MG63 (cell line): ENCODE measurements around the gene KRCC1. TPM values are rescaled to one million over a fixed set of nuclear protein-coding genes. Genes with fewer than 3 reads are reported as not detected.

Source experiments
- DNase-seq: peaks from one replicate; pipeline ENCODE4 v3.0.0-alpha.2; 2020
- H3K27me3 ChIP-seq: fragments of 250-450 bp; sonication (Bioruptor Pico); 2 replicates; pipeline ENCODE4 v1.5.1; 2020; ENCODE audit warnings: mild to moderate bottlenecking, moderate library complexity
- H3K36me3 ChIP-seq: fragments of 250-450 bp; sonication (Bioruptor Pico); 2 replicates; pipeline ENCODE4 v1.5.1; 2020; ENCODE audit warnings: mild to moderate bottlenecking, moderate library complexity
- H3K4me3 ChIP-seq: fragments of 250-450 bp; sonication (Bioruptor Pico); 2 replicates; pipeline ENCODE4 v1.5.1; 2020; ENCODE audit warnings: mild to moderate bottlenecking, moderate library complexity
- H3K9me3 ChIP-seq: fragments of 250-450 bp; sonication (Bioruptor Pico); 2 replicates; pipeline ENCODE4 v1.5.1; 2020; ENCODE audit warnings: mild to moderate bottlenecking, moderate library complexity
- total RNA-seq: library from RNA; depleted of rRNA; stranded (reverse); fragments of >200 nt; shearing (Covaris generic); gene quantifications from 2 replicates; pipeline ENCODE4 v1.2.3, GENCODE V29; 2014; ENCODE audit warnings: low replicate concordance

KRCC1 gene
- total RNA-seq, 1 experiment from 2014 or later = 23.5 TPM

DNA sequence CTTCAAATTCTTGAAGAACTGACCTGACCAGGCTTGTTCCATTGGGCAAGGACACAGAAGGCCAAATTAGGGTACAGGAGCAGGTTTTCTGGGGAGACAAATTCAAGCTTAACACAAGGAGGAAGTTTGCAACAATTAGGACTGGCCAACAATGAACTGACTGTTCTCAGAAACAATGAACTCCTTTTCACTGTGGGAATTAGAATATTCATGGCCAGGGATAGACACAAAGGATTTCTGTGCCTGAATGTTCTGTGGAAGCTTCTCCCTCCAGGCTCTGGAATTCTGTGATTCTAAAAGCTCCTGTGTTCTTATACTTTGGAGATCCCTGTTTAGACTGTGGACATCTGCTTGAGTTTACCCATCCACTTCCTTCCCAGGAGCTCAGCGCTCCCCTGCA lies 27.2 kb upstream of the KRCC1 start:
- H3K4me3 ChIP-seq = no peak overlapping the region
- H3K36me3 ChIP-seq = no peaks in the 10 kb centered on the region
- H3K9me3 ChIP-seq = no peaks in the 10 kb centered on the region
- DNase-seq = no peak
- no peaks in the 10 kb centered on the region for H3K27me3 ChIP-seq

DNA sequence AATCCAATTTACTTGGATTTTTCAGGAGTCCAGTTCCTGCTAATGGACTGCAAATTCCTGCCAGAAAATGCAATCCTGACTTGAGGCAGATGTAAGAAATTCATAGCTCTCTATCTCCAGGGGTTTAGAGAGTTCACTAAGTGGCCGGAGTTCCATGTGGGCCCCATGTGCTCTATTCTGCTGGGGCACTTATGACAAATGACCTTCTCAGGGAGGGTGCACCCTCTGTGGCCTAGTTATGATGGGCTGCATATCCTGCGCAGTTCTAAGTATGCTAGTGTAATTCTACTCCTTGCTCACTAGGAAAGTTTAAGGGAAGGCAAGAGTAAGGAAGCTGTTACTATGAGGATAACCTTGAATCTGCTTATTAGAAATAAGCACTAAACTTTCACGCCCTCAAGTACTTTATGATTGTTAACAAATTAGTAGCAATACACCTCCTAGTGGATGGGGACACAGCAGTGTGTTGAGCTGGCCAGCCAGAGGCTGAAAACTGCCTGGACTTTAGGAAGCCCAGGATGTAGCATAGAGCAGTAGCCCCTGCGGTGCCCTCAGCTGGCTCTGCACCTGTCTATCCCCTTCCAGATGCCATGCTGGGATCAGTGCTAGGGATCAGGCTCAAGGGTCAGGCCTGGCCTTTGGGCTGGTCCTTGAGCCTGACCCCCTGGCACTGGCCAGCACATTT lies 26.5 kb upstream of the KRCC1 start:
- Histone ChIP-seq H3K27me3 (no peaks in the 10 kb centered on the region), H3K9me3 (no peaks in the 10 kb centered on the region), H3K36me3 (no peaks in the 10 kb centered on the region), H3K4me3 (no peak overlapping the region)
- no peak for DNase-seq

- DNase-seq = no peak
- H3K9me3 ChIP-seq = no peaks in the 10 kb centered on the region
- no peaks in the 10 kb centered on the region for H3K36me3 ChIP-seq
- H3K27me3 ChIP-seq = no peaks in the 10 kb centered on the region
- no peak overlapping the region for H3K4me3 ChIP-seq
Measured at GRCh38 chr2:88080545-88080944, 25.0 kb upstream of the KRCC1 start.

DNA sequence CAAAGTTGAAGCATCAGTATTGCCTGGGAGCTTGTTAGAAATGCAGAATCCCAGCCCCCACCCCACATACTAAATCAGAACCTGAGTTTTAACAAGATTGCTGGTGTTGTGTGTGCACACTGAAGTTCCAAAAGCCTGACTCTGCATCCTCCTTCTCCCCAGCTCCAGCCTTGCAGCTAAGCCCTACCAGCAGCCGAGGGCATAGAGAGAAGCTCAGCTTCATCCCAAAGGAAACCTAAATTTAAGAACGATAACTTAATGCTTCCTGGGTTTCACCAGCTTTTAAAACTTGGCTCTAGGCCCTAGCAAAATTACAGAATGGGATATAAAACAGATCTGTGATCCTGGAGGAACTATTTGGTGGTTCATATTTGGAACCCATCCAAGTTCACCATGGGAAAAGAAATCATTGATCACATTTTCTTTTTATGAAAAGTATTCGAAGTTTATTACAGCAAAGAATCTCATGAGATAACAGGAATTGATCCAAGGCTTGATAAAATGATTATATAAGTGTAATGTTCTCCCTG lies 23.1 kb upstream of the KRCC1 start:
- DNase-seq = no peak
- no peaks in the 10 kb centered on the region for H3K36me3 ChIP-seq
- H3K4me3 ChIP-seq = no peak overlapping the region
- 0 out of 2 replicates have a peak, but pooled peaks cover 3% of the 10 kb centered on the region for H3K9me3 ChIP-seq
- H3K27me3 ChIP-seq = no peaks in the 10 kb centered on the region

- Histone ChIP-seq H3K36me3 (no peaks in the 10 kb centered on the region), H3K4me3 (no peak overlapping the region), H3K27me3 (no peaks in the 10 kb centered on the region), H3K9me3 (0 out of 2 replicates have a peak, but pooled peaks cover 3% of the 10 kb centered on the region)
- DNase-seq = no peak
Measured at GRCh38 chr2:88077080-88077479, 21.5 kb upstream of the KRCC1 start.

- Histone ChIP-seq H3K9me3 (0 out of 2 replicates have a peak, but pooled peaks cover 3% of the 10 kb centered on the region), H3K4me3 (no peak overlapping the region), H3K36me3 (no peaks in the 10 kb centered on the region), H3K27me3 (no peaks in the 10 kb centered on the region)
- no peak for DNase-seq
Measured at GRCh38 chr2:88074854-88075292, 19.3 kb upstream of the KRCC1 start.

DNA sequence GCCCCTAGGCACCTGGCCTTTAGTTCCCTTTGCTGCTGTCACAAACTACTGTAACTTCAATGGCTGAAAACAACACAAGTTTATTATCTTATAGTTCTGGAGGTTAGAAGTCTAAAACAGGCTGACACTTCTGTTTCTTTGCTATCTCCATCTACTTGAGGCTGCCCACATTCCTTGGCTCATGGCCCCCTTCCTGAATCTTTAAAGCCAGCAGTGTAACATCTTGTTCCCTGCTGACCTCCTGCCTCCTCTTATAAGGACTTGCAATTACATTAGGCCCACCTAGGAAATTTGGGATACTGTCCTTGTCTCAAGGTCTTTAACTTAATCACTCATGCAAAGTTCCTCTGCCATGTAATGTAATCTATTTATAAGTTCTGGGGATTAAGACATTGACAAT lies 18.6 kb upstream of the KRCC1 start:
- Histone ChIP-seq H3K9me3 (0 out of 2 replicates have a peak, but pooled peaks cover 3% of the 10 kb centered on the region), H3K36me3 (no peaks in the 10 kb centered on the region)
- DNase-seq = no peak

DNA sequence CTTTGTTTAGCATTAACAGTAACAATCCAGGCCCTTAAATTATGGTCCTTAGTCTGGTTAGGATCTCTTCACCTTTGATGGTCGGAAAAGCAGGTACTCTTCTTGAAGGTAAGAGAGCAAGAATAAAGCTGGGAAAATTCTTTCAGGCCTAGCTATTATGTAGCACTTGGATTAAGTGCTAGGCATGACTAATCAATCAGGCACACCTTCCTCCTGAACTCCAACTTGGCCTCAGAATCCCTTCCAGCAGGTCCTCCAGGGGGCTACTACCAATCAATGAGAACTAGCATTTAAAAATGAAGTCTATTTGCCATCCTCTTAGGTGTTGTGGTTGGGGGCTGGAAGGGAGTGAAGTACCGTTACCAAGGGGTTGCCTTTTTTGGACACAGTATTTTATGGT lies 15.8 kb upstream of the KRCC1 start:
- no peak for DNase-seq
- Histone ChIP-seq H3K36me3 (no peaks in the 10 kb centered on the region), H3K9me3 (0 out of 2 replicates have a peak, but pooled peaks cover 3% of the 10 kb centered on the region), H3K27me3 (no peaks in the 10 kb centered on the region), H3K4me3 (no peak overlapping the region)

More for the DNA sequence above, 18.6 kb upstream of the KRCC1 start:
- H3K27me3 ChIP-seq = no peaks in the 10 kb centered on the region
- no peak overlapping the region for H3K4me3 ChIP-seq

DNA sequence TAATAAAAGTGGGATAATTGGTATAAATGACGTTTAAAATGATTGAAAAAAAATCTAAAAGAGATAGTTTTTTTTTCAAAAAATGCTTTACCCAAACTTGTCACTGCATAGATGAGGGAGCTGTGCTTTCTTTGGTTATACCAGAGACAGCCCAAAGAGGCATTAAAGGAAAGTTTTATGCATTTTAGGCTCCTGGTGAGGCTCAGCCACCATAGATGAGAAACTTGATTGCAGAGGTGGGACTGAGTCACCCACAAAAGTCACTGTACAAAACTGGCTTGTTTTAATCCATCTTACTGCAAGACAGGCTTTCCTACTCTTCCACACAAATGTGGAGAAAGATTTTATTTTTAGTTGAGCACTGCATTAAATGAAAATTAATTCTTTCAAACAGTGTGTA lies 14.5 kb upstream of the KRCC1 start:
- Histone ChIP-seq H3K4me3 (no peak overlapping the region), H3K27me3 (no peaks in the 10 kb centered on the region)
- no peak for DNase-seq

GRCh38 chr2:88069117-88069516 lies 13.5 kb upstream of the KRCC1 start:
- DNase-seq = no peak
- Histone ChIP-seq H3K9me3 (no peaks in the 10 kb centered on the region), H3K36me3 (no peaks in the 10 kb centered on the region), H3K4me3 (no peak overlapping the region), H3K27me3 (no peaks in the 10 kb centered on the region)

More for the DNA sequence above, 14.5 kb upstream of the KRCC1 start:
- Histone ChIP-seq H3K36me3 (no peaks in the 10 kb centered on the region), H3K9me3 (0 out of 2 replicates have a peak, but pooled peaks cover 3% of the 10 kb centered on the region)

- Histone ChIP-seq H3K36me3 (no peaks in the 10 kb centered on the region), H3K9me3 (no peaks in the 10 kb centered on the region), H3K4me3 (no peak overlapping the region), H3K27me3 (no peaks in the 10 kb centered on the region)
- DNase-seq = no peak
Measured at GRCh38 chr2:88068044-88068443, 12.5 kb upstream of the KRCC1 start.

GRCh38 chr2:88067598-88067997 lies 12.0 kb upstream of the KRCC1 start, which contains the start of gene SMYD1:
Gene SMYD1 (plus strand): TSS chr2:88067825. CDS start chr2:88067865, 40 bp downstream.
- H3K36me3 ChIP-seq = no peaks in the 10 kb centered on the region
- no peaks in the 10 kb centered on the region for H3K9me3 ChIP-seq
- DNase-seq = no peak
- no peak within 1 kb of the TSS for H3K4me3 ChIP-seq
- H3K27me3 ChIP-seq = no peaks in the 10 kb centered on the region

DNA sequence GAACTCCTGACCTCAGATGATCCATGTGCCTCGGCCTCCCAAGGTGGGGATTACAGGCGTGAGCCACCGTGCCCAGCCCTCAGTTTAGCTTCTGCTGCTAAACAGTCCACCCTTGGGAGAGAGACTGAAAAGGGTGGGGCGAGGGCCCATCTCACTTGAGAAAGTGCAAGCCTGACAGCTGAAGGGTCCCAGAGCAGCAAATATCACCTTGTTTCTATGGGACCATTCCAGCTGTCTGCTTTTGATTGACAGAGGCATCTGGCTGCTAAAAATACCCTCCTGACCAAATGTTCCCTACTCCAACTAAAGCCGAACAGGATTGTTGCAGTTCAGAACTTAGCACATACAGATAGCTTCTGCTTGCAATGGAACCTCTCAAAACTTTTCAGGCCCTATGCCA lies 11.6 kb upstream of the KRCC1 start:
- Histone ChIP-seq H3K36me3 (no peaks in the 10 kb centered on the region), H3K4me3 (no peak overlapping the region), H3K9me3 (no peaks in the 10 kb centered on the region), H3K27me3 (no peaks in the 10 kb centered on the region)
- no peak for DNase-seq

GRCh38 chr2:88066543-88066942 lies 11.0 kb upstream of the KRCC1 start:
- no peak overlapping the region for H3K4me3 ChIP-seq
- H3K9me3 ChIP-seq = no peaks in the 10 kb centered on the region
- DNase-seq = no peak
- no peaks in the 10 kb centered on the region for H3K27me3 ChIP-seq
- H3K36me3 ChIP-seq = no peaks in the 10 kb centered on the region

DNA sequence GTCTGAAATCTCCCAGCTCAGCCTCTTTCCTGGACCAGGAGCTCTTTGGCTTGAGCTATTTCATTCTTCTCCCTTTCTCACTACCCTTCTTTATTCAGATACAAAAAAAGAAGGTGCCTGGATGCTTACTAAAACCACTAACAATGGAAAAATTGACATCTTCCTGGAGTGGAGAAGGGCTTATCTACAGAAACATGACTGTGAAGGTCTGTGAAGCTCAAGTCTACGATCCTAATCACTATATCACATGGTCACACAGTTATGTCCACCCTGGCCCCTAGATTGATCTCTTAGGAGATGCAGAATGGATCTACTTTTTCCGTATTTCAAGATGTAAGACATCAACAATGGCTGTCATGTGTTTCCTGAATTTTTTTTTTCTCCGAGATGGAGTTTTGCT lies 5.7 kb upstream of the KRCC1 start:
- Histone ChIP-seq H3K36me3 (no peaks in the 10 kb centered on the region), H3K4me3 (no peak overlapping the region), H3K9me3 (no peaks in the 10 kb centered on the region), H3K27me3 (no peaks in the 10 kb centered on the region)
- DNase-seq = no peak

DNA sequence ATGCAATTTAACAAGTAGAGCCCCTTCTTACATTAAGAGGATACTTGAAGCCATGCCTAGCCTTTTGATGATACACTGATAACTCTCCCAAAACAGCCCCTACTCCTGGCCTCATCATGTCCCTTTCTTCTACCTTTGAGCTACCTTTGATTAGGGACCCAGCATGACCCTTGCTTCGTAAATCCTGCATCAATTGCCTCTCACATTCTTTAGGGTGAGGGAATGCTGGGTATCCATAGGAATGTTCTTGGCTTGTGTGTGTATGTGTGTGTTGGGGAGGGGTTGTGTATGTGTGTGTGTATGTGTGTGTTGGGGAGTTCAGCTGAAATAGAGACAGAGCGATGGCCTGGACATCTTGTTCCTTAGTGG lies 5.3 kb upstream of the KRCC1 start:
- Histone ChIP-seq H3K9me3 (no peaks in the 10 kb centered on the region), H3K27me3 (no peaks in the 10 kb centered on the region), H3K4me3 (no peak overlapping the region), H3K36me3 (no peaks in the 10 kb centered on the region)
- no peak for DNase-seq

GRCh38 chr2:88059979-88060906 lies 4.7 kb upstream of the KRCC1 start:
- Histone ChIP-seq H3K36me3 (no peaks in the 10 kb centered on the region), H3K4me3 (no peak overlapping the region), H3K27me3 (no peaks in the 10 kb centered on the region), H3K9me3 (no peaks in the 10 kb centered on the region)
- DNase-seq = no peak
